ENCODE results near the gene TOX2.

The TOX2 gene

GRCh38 chr20:44005661-44006060 lies 91.0 kb downstream of the TOX2 start:
- Histone ChIP-seq H3K27me3 (ENCODE audit: insufficient read depth, poor library complexity, severe bottlenecking) (no peaks in the 10 kb centered on the region), H3K4me3 (ENCODE audit: severe bottlenecking) (no peak overlapping the region), H3K9me3 (ENCODE audit: severe bottlenecking) (no peaks in the 10 kb centered on the region), H3K27ac (ENCODE audit: poor library complexity, severe bottlenecking) (no peak overlapping the region), H3K4me1 (ENCODE audit: insufficient read depth, poor library complexity, severe bottlenecking) (no peaks in the 10 kb centered on the region), H3K36me3 (ENCODE audit: low read depth) (no peaks in the 10 kb centered on the region)
- DNase-seq (ENCODE audit: low spot score), result no peak
- no peak for ATAC-seq (ENCODE audit: low read depth)
- no peak for TF ChIP-seq CTCF (IDR thresholded peaks at IDR 0.05; ENCODE audit: poor library complexity, severe bottlenecking)

DNA sequence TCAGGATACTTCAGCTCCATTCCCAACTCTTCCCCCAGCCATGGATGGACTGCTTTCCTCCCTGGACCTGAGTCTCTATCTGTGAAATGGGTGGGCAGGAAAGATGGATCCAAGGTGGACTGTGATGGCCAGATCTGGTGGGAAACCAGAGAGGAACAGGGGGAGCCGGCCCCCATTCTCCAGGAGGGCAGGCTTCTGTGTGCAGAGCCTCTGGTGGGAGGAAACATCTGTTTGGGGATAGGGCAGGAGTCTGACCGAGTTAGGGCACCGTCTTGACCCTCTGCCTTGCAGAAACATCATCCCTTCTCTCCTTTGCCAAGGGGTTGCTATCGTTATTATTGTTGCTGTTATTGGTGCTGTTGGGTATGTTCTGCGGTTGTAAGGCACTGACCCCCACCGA lies 91.5 kb downstream of the TOX2 start:
- ATAC-seq (ENCODE audit: low read depth) (no peak), DNase-seq (ENCODE audit: low spot score) (peak; percentile 64)
- H3K4me1 ChIP-seq (ENCODE audit: insufficient read depth, poor library complexity, severe bottlenecking), result no peaks in the 10 kb centered on the region
- no peaks in the 10 kb centered on the region for H3K27me3 ChIP-seq (ENCODE audit: insufficient read depth, poor library complexity, severe bottlenecking)
- H3K36me3 ChIP-seq (ENCODE audit: low read depth), result no peaks in the 10 kb centered on the region
- TF ChIP-seq CTCF (IDR thresholded peaks at IDR 0.05; ENCODE audit: poor library complexity, severe bottlenecking), result no peak
- H3K4me3 ChIP-seq (ENCODE audit: severe bottlenecking), result no peak overlapping the region
- H3K27ac ChIP-seq (ENCODE audit: poor library complexity, severe bottlenecking), result no peak overlapping the region
- no peaks in the 10 kb centered on the region for H3K9me3 ChIP-seq (ENCODE audit: severe bottlenecking)

DNA sequence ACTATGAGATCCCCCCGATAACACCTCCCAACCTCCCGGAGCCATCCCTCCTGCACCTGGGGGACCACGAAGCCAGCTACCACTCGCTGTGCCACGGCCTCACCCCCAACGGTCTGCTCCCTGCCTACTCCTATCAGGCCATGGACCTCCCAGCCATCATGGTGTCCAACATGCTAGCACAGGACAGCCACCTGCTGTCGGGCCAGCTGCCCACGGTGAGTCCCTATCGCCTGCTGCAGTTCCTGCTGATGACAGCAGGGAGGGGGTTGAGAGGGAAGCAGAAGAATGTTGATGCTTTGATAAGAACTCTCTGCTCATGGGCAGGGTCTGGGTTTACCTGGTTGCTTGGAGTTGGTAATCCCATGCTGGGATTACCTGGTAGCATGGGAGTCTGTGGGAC lies 91.9 kb downstream of the TOX2 start:
- peak; percentile 81 for DNase-seq (ENCODE audit: low spot score)
- no peak for TF ChIP-seq CTCF (IDR thresholded peaks at IDR 0.05; ENCODE audit: poor library complexity, severe bottlenecking)

GRCh38 chr20:44008806-44009678 lies 94.4 kb downstream of the TOX2 start:
- H3K27ac ChIP-seq (ENCODE audit: poor library complexity, severe bottlenecking), result no peak overlapping the region
- peak; percentile 57; the same call in 2 of the 3 replicates for ATAC-seq (ENCODE audit: low read depth)
- no peak for TF ChIP-seq CTCF (IDR thresholded peaks at IDR 0.05; ENCODE audit: poor library complexity, severe bottlenecking)

More for the DNA sequence above, 91.9 kb downstream of the TOX2 start:
- Histone ChIP-seq H3K4me3 (ENCODE audit: severe bottlenecking) (no peak overlapping the region), H3K27me3 (ENCODE audit: insufficient read depth, poor library complexity, severe bottlenecking) (no peaks in the 10 kb centered on the region), H3K27ac (ENCODE audit: poor library complexity, severe bottlenecking) (no peak overlapping the region), H3K4me1 (ENCODE audit: insufficient read depth, poor library complexity, severe bottlenecking) (no peaks in the 10 kb centered on the region), H3K9me3 (ENCODE audit: severe bottlenecking) (no peaks in the 10 kb centered on the region), H3K36me3 (ENCODE audit: low read depth) (no peaks in the 10 kb centered on the region)
- no peak for ATAC-seq (ENCODE audit: low read depth)

GRCh38 chr20:44009679-44009992 lies 95.0 kb downstream of the TOX2 start:
- H3K27me3 ChIP-seq (ENCODE audit: insufficient read depth, poor library complexity, severe bottlenecking), result no peaks in the 10 kb centered on the region
- TF ChIP-seq CTCF (IDR thresholded peaks at IDR 0.05; ENCODE audit: poor library complexity, severe bottlenecking), result no peak
- H3K4me1 ChIP-seq (ENCODE audit: insufficient read depth, poor library complexity, severe bottlenecking), result no peaks in the 10 kb centered on the region
- H3K27ac ChIP-seq (ENCODE audit: poor library complexity, severe bottlenecking), result no peak overlapping the region
- peak; percentile 68 for DNase-seq (ENCODE audit: low spot score)
- ATAC-seq (ENCODE audit: low read depth), result no peak
- H3K9me3 ChIP-seq (ENCODE audit: severe bottlenecking), result no peaks in the 10 kb centered on the region
- H3K4me3 ChIP-seq (ENCODE audit: severe bottlenecking), result no peak overlapping the region
- H3K36me3 ChIP-seq (ENCODE audit: low read depth), result no peaks in the 10 kb centered on the region

More at GRCh38 chr20:44008806-44009678, 94.4 kb downstream of the TOX2 start:
- H3K4me1 ChIP-seq (ENCODE audit: insufficient read depth, poor library complexity, severe bottlenecking), result no peaks in the 10 kb centered on the region
- peak; percentile 35 for DNase-seq (ENCODE audit: low spot score)
- H3K9me3 ChIP-seq (ENCODE audit: severe bottlenecking), result no peaks in the 10 kb centered on the region
- H3K4me3 ChIP-seq (ENCODE audit: severe bottlenecking), result no peak overlapping the region
- H3K36me3 ChIP-seq (ENCODE audit: low read depth), result no peaks in the 10 kb centered on the region
- no peaks in the 10 kb centered on the region for H3K27me3 ChIP-seq (ENCODE audit: insufficient read depth, poor library complexity, severe bottlenecking)
